B cell (primary cell): Measurements from ENCODE around the gene ZC3H7A. TPM values are rescaled to one million over a fixed set of nuclear protein-coding genes. Genes with fewer than 3 reads are reported as not detected.

Experiments
- ATAC-seq: fragments of 200-7000 bp; cut with Tn5 transposase; one replicate; pipeline ENCODE4 v1.10.0; 2021; ENCODE audit warnings: low read depth, mild to moderate bottlenecking, moderate number of reproducible peaks, moderate library complexity
- CTCF ChIA-PET: fragments of 350-600 bp; sonication (Branson Sonifier 250); formaldehyde crosslinking; loops from one replicate; lab custom pipeline; 2021; ENCODE audit warnings: antibody characterized with exemption, inconsistent platforms; lab: Charles Lee
- POLR2A ChIA-PET: fragments of 350-600 bp; sonication (Branson Sonifier 250); formaldehyde crosslinking; loops from one replicate; lab custom pipeline; 2021; ENCODE audit warnings: antibody characterized with exemption; lab: Charles Lee
- DNase-seq: peaks from one replicate; pipeline ENCODE4 v3.0.0; 2013
- H2AFZ ChIP-seq: 2 replicates; pipeline ENCODE4 v1.6.1; 2012; ENCODE audit warnings: mild to moderate bottlenecking, low read depth, low read length; ENCODE audit not compliant: insufficient read depth, poor library complexity, severe bottlenecking
- H3K27ac ChIP-seq, 2 donors: 1 replicate in 1 of 2; 2 replicates in 1 of 2; pipeline ENCODE4 v1.5.1; 2012 to 2013; ENCODE audit warnings: low read length in 2 of 2, mild to moderate bottlenecking in 2 of 2, moderate library complexity in 1 of 2
- H3K27me3 ChIP-seq, 4 experiments: fragments of 200-600 bp in 1 of 4; sonication (generic) in 1 of 4; replicated peaks in 1 of 4; 1 replicate in 2 of 4; 2 replicates in 2 of 4; pipeline versions ENCODE4 v1.6.1 to v1.7.0; 2013 to 2016; ENCODE audit warnings: low read length in 3 of 4, mild to moderate bottlenecking in 2 of 4, mixed read lengths in 1 of 4, moderate library complexity in 1 of 4; ENCODE audit not compliant: insufficient read depth in 4 of 4, control insufficient read depth in 3 of 4; ENCODE audit errors: control extremely low read depth in 1 of 4
- H3K36me3 ChIP-seq, 2 experiments: replicated peaks in 1 of 2; 1 replicate in 1 of 2; 2 replicates in 1 of 2; pipeline versions ENCODE4 v1.6.1 to v1.7.1; 2013; ENCODE audit warnings: low read length in 1 of 2; ENCODE audit not compliant: insufficient read depth in 2 of 2, control insufficient read depth in 1 of 2; ENCODE audit errors: control extremely low read depth in 1 of 2, extremely low read depth in 1 of 2
- H3K4me1 ChIP-seq, 2 donors: fragments of 200-600 bp in 1 of 2; sonication (generic) in 1 of 2; 1 replicate in 1 of 2; 2 replicates in 1 of 2; pipeline versions ENCODE4 v1.5.1 to v1.6.1; 2013 to 2017; ENCODE audit warnings: low read length in 2 of 2; ENCODE audit not compliant: control insufficient read depth in 2 of 2, insufficient read depth in 2 of 2
- H3K4me2 ChIP-seq: replicated peaks from 2 replicates; pipeline ENCODE3; 2012; ENCODE audit warnings: mild to moderate bottlenecking, low read depth, low read length; ENCODE audit not compliant: poor library complexity, severe bottlenecking
- H3K4me3 ChIP-seq, 5 experiments: fragments of 200-600 bp in 1 of 5; sonication (generic) in 1 of 5; 1 replicate in 3 of 5; 2 replicates in 2 of 5; pipeline versions ENCODE4 v1.5.1 to v1.7.0; 2011 to 2016; ENCODE audit warnings: low read length in 4 of 5, mild to moderate bottlenecking in 4 of 5, low read depth in 2 of 5, control low read depth in 1 of 5, moderate library complexity in 1 of 5; ENCODE audit not compliant: insufficient read depth in 1 of 5; ENCODE audit errors: control extremely low read depth in 1 of 5, extremely low read depth in 1 of 5
- H3K79me2 ChIP-seq: fragments of 200-600 bp; sonication (generic); one replicate; pipeline ENCODE4 v1.6.0; 2016; ENCODE audit warnings: low read length; ENCODE audit not compliant: control insufficient read depth, insufficient read depth
- H3K9ac ChIP-seq: fragments of 200-600 bp; sonication (generic); 2 replicates; pipeline ENCODE4 v1.6.1; 2017; ENCODE audit warnings: mild to moderate bottlenecking, low read length, moderate library complexity
- H3K9me3 ChIP-seq, 3 donors: one replicate each; pipeline versions ENCODE4 v1.6.1 to v1.7.1; 2013; ENCODE audit warnings: low read length in 2 of 3; ENCODE audit not compliant: control insufficient read depth in 2 of 3, insufficient read depth in 1 of 3; ENCODE audit errors: control extremely low read depth in 1 of 3
- H4K20me1 ChIP-seq: 2 replicates; pipeline ENCODE4 v1.6.0; 2012; ENCODE audit warnings: mild to moderate bottlenecking, low read length; ENCODE audit not compliant: insufficient read depth, control insufficient read depth, poor library complexity, severe bottlenecking
- H3K27ac Mint-ChIP-seq: one replicate; pipeline ENCODE4 v1.8.0; 2021; ENCODE audit warnings: mixed read lengths
- H3K27me3 Mint-ChIP-seq: one replicate; pipeline ENCODE4 v1.8.0; 2021; ENCODE audit warnings: mixed read lengths
- H3K4me1 Mint-ChIP-seq: one replicate; pipeline ENCODE4 v1.8.0; 2021; ENCODE audit warnings: mixed read lengths
- H3K4me3 Mint-ChIP-seq: one replicate; pipeline ENCODE4 v1.8.0; 2021; ENCODE audit warnings: mixed read lengths
- H3K9me3 Mint-ChIP-seq: one replicate; pipeline ENCODE4 v1.8.0; 2022; ENCODE audit warnings: mixed read lengths; ENCODE audit not compliant: insufficient read depth
- EZH2 ChIP-seq: IDR thresholded peaks from 2 replicates; pipeline ENCODE4 v1.6.1; 2012; ENCODE audit warnings: borderline replicate concordance, low read depth, mild to moderate bottlenecking, moderate library complexity, low read length; ENCODE audit not compliant: insufficient read depth, poor library complexity, severe bottlenecking
- WGBS: methylation state at CpG from one replicate; pipeline ENCODE4 v1.1.5; 2013; ENCODE audit warnings: missing lambda C conversion rate; ENCODE audit not compliant: insufficient coverage; 5-methylcytosine and 5-hydroxymethylcytosine counted together
- intact Hi-C: fragments of 100-400 bp; cut with micrococcal nuclease; formaldehyde crosslinking; loops from one replicate; pipeline ENCODE4 v1.10.0; 2022
- polyA plus RNA-seq: library from polyadenylated mRNA; depleted of rRNA; stranded (reverse); fragments of >200 nt; gene quantifications from 2 replicates; pipeline ENCODE4 v1.2.3, GENCODE V29; 2012
- total RNA-seq, 2 donors: library from RNA; stranded (reverse); fragments of 120-200 nt in 1 of 2; gene quantifications; 1 replicate in 1 of 2; 2 replicates in 1 of 2; pipeline versions ENCODE4 v1.2.3 to v1.2.4, GENCODE V29; 2013 to 2022
- TF ChIP-seq, protein P1 (sequence below): fragments of 200-600 bp; IDR thresholded peaks from one replicate; pipeline ENCODE4 v1.8.0; 2022; ENCODE audit warnings: antibody characterized with exemption, mild to moderate bottlenecking

The ZC3H7A gene
- total and polyA plus RNA-seq, 2 donors (not counting 1 experiment from before 2014, with no cell fraction given) = 40.8 to 126 TPM

DNA sequence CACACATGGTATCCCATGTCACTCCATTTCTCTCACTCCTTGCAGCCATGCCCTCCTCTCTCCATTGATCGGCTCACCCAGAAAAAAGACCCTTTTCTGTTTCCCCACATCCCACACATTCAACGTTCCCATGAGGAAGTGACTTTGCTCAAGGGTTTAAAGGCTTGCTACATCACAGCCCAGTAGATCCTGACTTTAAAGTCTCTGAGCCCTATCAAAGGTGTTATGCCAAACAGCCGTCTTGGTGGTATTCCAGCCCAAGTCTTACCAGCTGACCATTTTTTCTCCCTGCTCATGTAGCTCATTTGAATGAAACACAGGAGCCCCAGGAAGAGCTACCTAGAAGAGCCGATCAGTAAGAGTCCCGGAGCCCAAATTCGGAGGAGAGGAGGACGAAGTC is 47.0 kb downstream of the ZC3H7A start:
- 94% methylated on average over 6 of the region's 7 CpGs for WGBS

More for the DNA sequence above, 47.0 kb downstream of the ZC3H7A start:
- H3K4me1 ChIP-seq = no peaks in the 10 kb centered on the region
- H3K79me2 ChIP-seq = no peaks in the 10 kb centered on the region
- Mint-ChIP-seq H3K27ac (peak overlapping the region; percentile 35), H3K9me3 (no peaks in the 10 kb centered on the region), H3K4me3 (no peak overlapping the region), H3K27me3 (no peaks in the 10 kb centered on the region), H3K4me1 (no peaks in the 10 kb centered on the region)
- no peak overlapping the region for H3K4me2 ChIP-seq
- no peak overlapping the region for H3K4me3 ChIP-seq
- no peak for ATAC-seq
- no peak overlapping the region for H2AFZ ChIP-seq
- no peaks in the 10 kb centered on the region for H4K20me1 ChIP-seq
- no peak overlapping the region for H3K9ac ChIP-seq
- TF ChIP-seq, protein P1, sequence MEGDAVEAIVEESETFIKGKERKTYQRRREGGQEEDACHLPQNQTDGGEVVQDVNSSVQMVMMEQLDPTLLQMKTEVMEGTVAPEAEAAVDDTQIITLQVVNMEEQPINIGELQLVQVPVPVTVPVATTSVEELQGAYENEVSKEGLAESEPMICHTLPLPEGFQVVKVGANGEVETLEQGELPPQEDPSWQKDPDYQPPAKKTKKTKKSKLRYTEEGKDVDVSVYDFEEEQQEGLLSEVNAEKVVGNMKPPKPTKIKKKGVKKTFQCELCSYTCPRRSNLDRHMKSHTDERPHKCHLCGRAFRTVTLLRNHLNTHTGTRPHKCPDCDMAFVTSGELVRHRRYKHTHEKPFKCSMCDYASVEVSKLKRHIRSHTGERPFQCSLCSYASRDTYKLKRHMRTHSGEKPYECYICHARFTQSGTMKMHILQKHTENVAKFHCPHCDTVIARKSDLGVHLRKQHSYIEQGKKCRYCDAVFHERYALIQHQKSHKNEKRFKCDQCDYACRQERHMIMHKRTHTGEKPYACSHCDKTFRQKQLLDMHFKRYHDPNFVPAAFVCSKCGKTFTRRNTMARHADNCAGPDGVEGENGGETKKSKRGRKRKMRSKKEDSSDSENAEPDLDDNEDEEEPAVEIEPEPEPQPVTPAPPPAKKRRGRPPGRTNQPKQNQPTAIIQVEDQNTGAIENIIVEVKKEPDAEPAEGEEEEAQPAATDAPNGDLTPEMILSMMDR = no peak
- no peak for TF ChIP-seq EZH2
- no peak overlapping the region for H3K27ac ChIP-seq
- H3K27me3 ChIP-seq = no peaks in the 10 kb centered on the region
- no peak for DNase-seq
- intact Hi-C loops = no loop called here
- H3K9me3 ChIP-seq = no peaks in the 10 kb centered on the region
- POLR2A ChIA-PET = no interaction called here
- CTCF ChIA-PET = interaction anchor here (0.8 to 1.2 kb wide), 2 partner anchors 67 to 218 kb away, joined by 3 to 4 read pairs; no protein-coding TSS in a partner anchor
- peaks cover 0 to 32% of the 10 kb centered on the region in 2 experiments for H3K36me3 ChIP-seq
